Astrocyte (in vitro differentiated cells and primary cell): ENCODE measurements around the gene GABBR2.

ENCODE experiments used
- CTCF ChIP-seq: IDR thresholded peaks from 2 replicates; pipeline ENCODE4 v1.5.1; 2011; ENCODE audit warnings: low read depth, mild to moderate bottlenecking, inconsistent platforms, low read length, moderate library complexity; ENCODE audit not compliant: insufficient read depth
- EZH2 ChIP-seq: IDR thresholded peaks from 2 replicates; pipeline ENCODE4 v1.6.1; 2012; ENCODE audit warnings: mild to moderate bottlenecking, low read length, inconsistent platforms; ENCODE audit not compliant: insufficient read depth

- TF ChIP-seq CTCF (no peak), EZH2 (no peak)
These were observed 278.0 kb downstream of the GABBR2 start for GRCh38 chr9:98430535-98431292.
